Measurements from ENCODE around the gene KLF15. TPM values are rescaled to one million over a fixed set of nuclear protein-coding genes. Genes with fewer than 3 reads are reported as not detected.

The KLF15 gene
- total RNA-seq, 1 donor from 2014 or later, result 1.1 TPM

- Mint-ChIP-seq H3K4me3 (no peak overlapping the region), H3K27ac (no peak overlapping the region), H3K9me3 (no peaks in the 10 kb centered on the region), H3K36me3 (no peaks in the 10 kb centered on the region), H3K4me1 (no peaks in the 10 kb centered on the region), H3K27me3 (ENCODE audit: low read depth) (no peaks in the 10 kb centered on the region)
- TF ChIP-seq CTCF (IDR thresholded peaks at IDR 0.05; ENCODE audit: unreplicated experiment), result no peak
- DNase-seq (ENCODE audit: low spot score in 2 of 2, unreplicated experiment in 2 of 2), result peak in 1 of 2 experiments; percentile 5
These were observed 10.7 kb downstream of the KLF15 start for GRCh38 chr3:126346466-126346865.

- Mint-ChIP-seq H3K4me1 (no peaks in the 10 kb centered on the region), H3K4me3 (no peak overlapping the region), H3K27ac (no peak overlapping the region), H3K36me3 (no peaks in the 10 kb centered on the region), H3K9me3 (no peaks in the 10 kb centered on the region), H3K27me3 (ENCODE audit: low read depth) (no peaks in the 10 kb centered on the region)
- TF ChIP-seq CTCF (IDR thresholded peaks at IDR 0.05; ENCODE audit: unreplicated experiment), result no peak
- DNase-seq (ENCODE audit: low spot score in 2 of 2, unreplicated experiment in 2 of 2), result peak in 1 of 2 experiments; percentile 17
These were observed 11.4 kb downstream of the KLF15 start for GRCh38 chr3:126345641-126346460.

- no peak for TF ChIP-seq CTCF (IDR thresholded peaks at IDR 0.05; ENCODE audit: unreplicated experiment)
- Mint-ChIP-seq H3K36me3 (no peaks in the 10 kb centered on the region), H3K4me3 (no peak overlapping the region), H3K4me1 (no peaks in the 10 kb centered on the region), H3K27ac (no peak overlapping the region), H3K9me3 (no peaks in the 10 kb centered on the region), H3K27me3 (ENCODE audit: low read depth) (no peaks in the 10 kb centered on the region)
- no peak for DNase-seq (ENCODE audit: low spot score in 2 of 2, unreplicated experiment in 2 of 2)
These were observed 12.0 kb downstream of the KLF15 start for GRCh38 chr3:126345231-126345630.

GRCh38 chr3:126344380-126345041, 12.7 kb downstream of the KLF15 start:
- H3K4me3 Mint-ChIP-seq, result no peak overlapping the region
- no peak overlapping the region for H3K27ac Mint-ChIP-seq
- TF ChIP-seq CTCF (IDR thresholded peaks at IDR 0.05; ENCODE audit: unreplicated experiment), result no peak
- no peaks in the 10 kb centered on the region for H3K9me3 Mint-ChIP-seq
- H3K27me3 Mint-ChIP-seq (ENCODE audit: low read depth), result no peaks in the 10 kb centered on the region
- H3K4me1 Mint-ChIP-seq, result no peaks in the 10 kb centered on the region
- DNase-seq (ENCODE audit: low spot score in 2 of 2, unreplicated experiment in 2 of 2), result peak in 1 of 2 experiments; percentile 3
- H3K36me3 Mint-ChIP-seq, result no peaks in the 10 kb centered on the region

GRCh38 chr3:126343649-126344035, 13.6 kb downstream of the KLF15 start:
- DNase-seq (ENCODE audit: low spot score in 2 of 2, unreplicated experiment in 2 of 2), result peak in 1 of 2 experiments; percentile 10
- H3K27ac Mint-ChIP-seq, result no peak overlapping the region
- H3K4me1 Mint-ChIP-seq, result no peaks in the 10 kb centered on the region
- TF ChIP-seq CTCF (IDR thresholded peaks at IDR 0.05; ENCODE audit: unreplicated experiment), result no peak
- no peaks in the 10 kb centered on the region for H3K9me3 Mint-ChIP-seq
- peaks cover under 1% of the 10 kb centered on the region for H3K27me3 Mint-ChIP-seq (ENCODE audit: low read depth)
- H3K4me3 Mint-ChIP-seq, result no peak overlapping the region
- no peaks in the 10 kb centered on the region for H3K36me3 Mint-ChIP-seq
